H9 (cell line): ENCODE results near the gene RB1. TPM values are rescaled to one million over a fixed set of nuclear protein-coding genes. Genes with fewer than 3 reads are reported as not detected.

Experiments
- DNase-seq: peaks from one replicate; pipeline ENCODE4 v3.0.0-alpha.2; 2017
- H2AFZ ChIP-seq: one replicate; pipeline ENCODE4 v1.6.1; 2013; ENCODE audit warnings: mild to moderate bottlenecking, low read length, control low read depth, moderate library complexity
- H2AK5ac ChIP-seq: 2 replicates; pipeline ENCODE4 v1.6.1; 2013; ENCODE audit warnings: low read length, control low read depth, mixed read lengths; ENCODE audit not compliant: insufficient read length
- H2BK120ac ChIP-seq: one replicate; pipeline ENCODE4 v1.6.1; 2013; ENCODE audit warnings: low read depth, mild to moderate bottlenecking, low read length, control low read depth, inconsistent platforms; ENCODE audit not compliant: poor library complexity, severe bottlenecking
- H2BK12ac ChIP-seq: 2 replicates; pipeline ENCODE4 v1.6.1; 2013; ENCODE audit warnings: low read length, control low read depth, mixed read lengths, low read depth; ENCODE audit not compliant: insufficient read length
- H2BK15ac ChIP-seq: 2 replicates; pipeline ENCODE4 v1.6.1; 2013; ENCODE audit warnings: low read depth, low read length, control low read depth
- H2BK20ac ChIP-seq: one replicate; pipeline ENCODE4 v1.6.1; 2013; ENCODE audit warnings: low read depth, mild to moderate bottlenecking, low read length, control low read depth, inconsistent platforms; ENCODE audit not compliant: poor library complexity, severe bottlenecking
- H2BK5ac ChIP-seq: 2 replicates; pipeline ENCODE4 v1.6.1; 2013; ENCODE audit warnings: low read length, control low read depth, mixed read lengths; ENCODE audit not compliant: insufficient read length
- H3K14ac ChIP-seq: 2 replicates; pipeline ENCODE4 v1.6.1; 2013; ENCODE audit warnings: low read length, control low read depth; ENCODE audit not compliant: insufficient read depth
- H3K18ac ChIP-seq: 2 replicates; pipeline ENCODE4 v1.6.1; 2013; ENCODE audit warnings: low read depth, mild to moderate bottlenecking, mixed read lengths, low read length, control low read depth; ENCODE audit not compliant: insufficient read length
- H3K23ac ChIP-seq: 2 replicates; pipeline ENCODE4 v1.6.1; 2013; ENCODE audit warnings: low read length, control low read depth, mixed read lengths, low read depth; ENCODE audit not compliant: insufficient read length
- H3K23me2 ChIP-seq: 2 replicates; pipeline ENCODE4 v1.6.1; 2013; ENCODE audit warnings: low read depth, mild to moderate bottlenecking, mixed read lengths, low read length, control low read depth; ENCODE audit not compliant: insufficient read length, poor library complexity, severe bottlenecking
- H3K27ac ChIP-seq: 2 replicates; pipeline ENCODE4 v1.5.1; 2013; ENCODE audit warnings: low read length, control low read depth, mixed read lengths, low read depth; ENCODE audit not compliant: insufficient read length
- H3K27me3 ChIP-seq: 2 replicates; pipeline ENCODE4 v1.6.1; 2013; ENCODE audit warnings: low read length, control low read depth, inconsistent platforms; ENCODE audit not compliant: insufficient read depth
- H3K4ac ChIP-seq: 2 replicates; pipeline ENCODE4 v1.6.1; 2013; ENCODE audit warnings: low read depth, mild to moderate bottlenecking, control low read depth, inconsistent platforms, low read length, moderate library complexity
- H3K4me1 ChIP-seq: 2 replicates; pipeline ENCODE4 v1.6.1; 2013; ENCODE audit warnings: low read length, control low read depth, inconsistent platforms; ENCODE audit not compliant: insufficient read depth
- H3K4me2 ChIP-seq: 2 replicates; pipeline ENCODE4 v1.6.1; 2013; ENCODE audit warnings: low read length, control low read depth, mixed read lengths; ENCODE audit not compliant: insufficient read length, insufficient read depth
- H3K56ac ChIP-seq: 2 replicates; pipeline ENCODE4 v1.6.1; 2013; ENCODE audit warnings: low read depth, mild to moderate bottlenecking, mixed read lengths, low read length, control low read depth; ENCODE audit not compliant: insufficient read length
- H3K79me1 ChIP-seq: 2 replicates; pipeline ENCODE4 v1.6.1; 2013; ENCODE audit warnings: low read depth, mild to moderate bottlenecking, moderate library complexity, low read length, control low read depth, inconsistent platforms; ENCODE audit not compliant: insufficient read depth, poor library complexity, severe bottlenecking
- H3K79me2 ChIP-seq: 2 replicates; pipeline ENCODE4 v1.6.1; 2013; ENCODE audit warnings: low read length, control low read depth, inconsistent platforms; ENCODE audit not compliant: insufficient read depth
- H3K9ac ChIP-seq: 2 replicates; pipeline ENCODE4 v1.6.1; 2013; ENCODE audit warnings: low read length, control low read depth, mixed read lengths; ENCODE audit not compliant: insufficient read length; ENCODE audit errors: extremely low read depth
- H3K9me3 ChIP-seq: one replicate; pipeline ENCODE4 v1.6.1; 2013; ENCODE audit warnings: low read depth, low read length, inconsistent platforms; ENCODE audit not compliant: control insufficient read depth
- H3T11ph ChIP-seq: one replicate; pipeline ENCODE4 v1.6.1; 2013; ENCODE audit warnings: mild to moderate bottlenecking, low read length, control low read depth, inconsistent platforms
- H4K20me1 ChIP-seq: one replicate; pipeline ENCODE4 v1.6.1; 2013; ENCODE audit not compliant: control insufficient read depth, insufficient read length, insufficient read depth
- H4K5ac ChIP-seq: 2 replicates; pipeline ENCODE4 v1.6.1; 2013; ENCODE audit warnings: low read depth, mild to moderate bottlenecking, mixed read lengths, low read length, control low read depth; ENCODE audit not compliant: insufficient read length
- H4K8ac ChIP-seq: replicated peaks from 2 replicates; pipeline ENCODE4 v1.6.1; 2013; ENCODE audit warnings: low read length, control low read depth, mixed read lengths, low read depth; ENCODE audit not compliant: insufficient read length
- H4K91ac ChIP-seq: 2 replicates; pipeline ENCODE4 v1.6.1; 2013; ENCODE audit warnings: low read depth, mild to moderate bottlenecking, moderate library complexity, mixed read lengths, low read length, control low read depth; ENCODE audit not compliant: insufficient read length
- H3K27ac Mint-ChIP-seq, 3 experiments: 2 replicates in 2 of 3; 3 replicates in 1 of 3; pipeline ENCODE4 v1.8.0; 2020 to 2021; ENCODE audit warnings: mixed read lengths in 3 of 3, mild to moderate bottlenecking in 1 of 3, moderate library complexity in 1 of 3
- H3K27me3 Mint-ChIP-seq: 2 replicates; pipeline ENCODE4 v1.8.0; 2021; ENCODE audit warnings: low read depth, mild to moderate bottlenecking, moderate library complexity, mixed read lengths
- H3K36me3 Mint-ChIP-seq, 3 experiments: 2 replicates in 2 of 3; 3 replicates in 1 of 3; pipeline ENCODE4 v1.8.0; 2020 to 2021; ENCODE audit warnings: low read depth in 3 of 3, mixed read lengths in 3 of 3; ENCODE audit not compliant: insufficient read depth in 1 of 3
- H3K4me1 Mint-ChIP-seq, 2 experiments: 2 replicates each; pipeline ENCODE4 v1.8.0; 2020; ENCODE audit warnings: mixed read lengths in 2 of 2
- H3K4me3 Mint-ChIP-seq, 2 experiments: 2 replicates in 1 of 2; 3 replicates in 1 of 2; pipeline ENCODE4 v1.8.0; 2020 to 2021; ENCODE audit warnings: mild to moderate bottlenecking in 2 of 2, mixed read lengths in 2 of 2, moderate library complexity in 1 of 2
- H3K9me3 Mint-ChIP-seq, 2 experiments: 2 replicates in 1 of 2; 3 replicates in 1 of 2; pipeline ENCODE4 v1.8.0; 2020; ENCODE audit warnings: mild to moderate bottlenecking in 2 of 2, mixed read lengths in 2 of 2, moderate library complexity in 1 of 2
- CTCF ChIP-seq: fragments of 200-600 bp; sonication (generic); conservative IDR thresholded peaks from 3 replicates; pipeline ENCODE4 v1.8.0; 2021; ENCODE audit warnings: antibody characterized with exemption, mild to moderate bottlenecking
- WGBS: extraction: QIAGEN DNeasy Blood & Tissue Kit; methylation state at CpG from one replicate; pipeline ENCODE4 v1.1.7; 2013; ENCODE audit warnings: missing lambda C conversion rate, low lambda C conversion rate, mixed read lengths; ENCODE audit not compliant: insufficient read length; ENCODE audit errors: extremely low coverage; 5-methylcytosine and 5-hydroxymethylcytosine counted together
- total RNA-seq: library from RNA; stranded (reverse); gene quantifications from 2 replicates; pipeline ENCODE4 v1.2.1, GENCODE V29; 2021

RB1 gene
- total RNA-seq, 1 experiment from 2014 or later, result 20.5 TPM

GRCh38 chr13:48456546-48456945 lies 153.0 kb downstream of the RB1 start:
- no CpG with 5 or more reads among the region's 10 CpGs for WGBS
- DNase-seq, result no peak
- no peak overlapping the region for H4K5ac ChIP-seq

More at GRCh38 chr13:48456546-48456945, 153.0 kb downstream of the RB1 start:
- Histone ChIP-seq H3K23me2 (no peaks in the 10 kb centered on the region), H3K9me3 (no peaks in the 10 kb centered on the region), H3K79me2 (no peaks in the 10 kb centered on the region), H2BK20ac (no peak overlapping the region), H3K79me1 (no peaks in the 10 kb centered on the region), H3K4me1 (no peaks in the 10 kb centered on the region), H3K27ac (no peak overlapping the region), H2BK5ac (no peak overlapping the region), H3K27me3 (no peaks in the 10 kb centered on the region; the same call in 1 of the 2 replicates), H3K9ac (no peak overlapping the region), H3K18ac (no peak overlapping the region), H2AK5ac (no peak overlapping the region), H3K23ac (no peak overlapping the region), H4K8ac (no peak overlapping the region), H4K20me1 (no peaks in the 10 kb centered on the region), H2BK12ac (no peak overlapping the region), H2BK120ac (no peak overlapping the region), H3K4me2 (no peak overlapping the region), H3K56ac (no peak overlapping the region), H3K4ac (no peak overlapping the region), H3T11ph (no peak overlapping the region), H2AFZ (no peak overlapping the region), H2BK15ac (no peak overlapping the region), H4K91ac (no peak overlapping the region), H3K14ac (no peak overlapping the region)
- no peak for TF ChIP-seq CTCF
- H3K27ac Mint-ChIP-seq, result no peak overlapping the region
- peaks cover 0 to 8% (median 0%) of the 10 kb centered on the region in 3 experiments; a peak in 3 of 7 replicates for H3K36me3 Mint-ChIP-seq
- no peaks in the 10 kb centered on the region for H3K27me3 Mint-ChIP-seq
- no peaks in the 10 kb centered on the region for H3K9me3 Mint-ChIP-seq
- peaks cover 6% of the 10 kb centered on the region in 2 experiments for H3K4me1 Mint-ChIP-seq
- no peak overlapping the region for H3K4me3 Mint-ChIP-seq
